ENCODE data around the gene NR2F1. TPM values are rescaled to one million over a fixed set of nuclear protein-coding genes. Genes with fewer than 3 reads are reported as not detected.
A peak's percentile ranks its signal among the peaks of the same experiment; 100 is the strongest.

The NR2F1 gene
- total RNA-seq, 3 donors from 2014 or later (not counting 1 experiment from before 2014, with no cell fraction given), result not detected

DNA sequence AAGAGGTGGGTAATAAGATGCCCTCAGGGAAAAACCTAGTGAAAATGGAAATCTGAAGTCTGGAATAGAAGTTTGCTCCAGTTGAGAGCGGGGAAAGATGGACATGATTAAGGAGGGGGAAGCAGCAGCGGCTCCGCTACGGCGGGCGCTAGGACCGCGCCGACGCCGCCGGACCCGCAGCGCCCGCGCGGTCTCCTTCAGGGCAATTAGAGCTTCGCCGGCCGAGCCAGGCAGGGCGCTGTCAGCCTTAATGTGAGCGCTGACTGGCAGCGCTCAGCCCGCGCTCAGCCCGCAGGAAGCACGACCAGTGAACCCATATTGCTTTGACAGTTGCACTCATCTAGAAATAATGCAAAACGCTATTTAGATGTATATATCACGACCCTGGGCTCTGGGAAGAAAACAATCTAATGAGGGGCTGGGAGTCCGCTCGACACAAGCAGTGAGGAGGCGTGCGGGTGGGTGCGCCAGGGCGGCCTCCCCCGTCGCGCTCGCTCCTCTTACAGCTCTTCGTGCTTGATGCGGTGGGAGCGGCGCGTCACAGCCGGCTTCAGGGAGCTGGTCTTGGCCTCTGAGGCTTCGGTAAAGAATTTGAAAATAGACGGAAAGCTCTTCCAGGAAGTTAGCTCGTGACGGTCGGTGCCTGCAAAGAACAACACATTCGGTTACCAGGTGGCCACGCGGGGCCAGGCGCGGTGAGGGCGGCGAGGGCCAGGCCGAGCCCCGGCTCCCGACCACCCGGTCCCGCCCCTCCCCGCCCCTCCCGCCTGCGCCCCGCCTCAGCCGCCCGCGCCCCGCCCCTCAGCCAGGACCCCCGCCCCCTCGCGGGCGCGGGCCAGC, 37.7 kb downstream of the NR2F1 start:
- peak; percentile 62 to 75 for DNase-seq
- ATAC-seq, result peak; percentile 52 to 85 (median 78)
- Histone ChIP-seq H3K9me3 (ENCODE audit: control insufficient read depth, insufficient read depth, low read length) (no peaks in the 10 kb centered on the region), H3K36me3 (ENCODE audit: control insufficient read depth, insufficient read depth, low read length) (no peaks in the 10 kb centered on the region), H3K4me3 (ENCODE audit: low read length) (peak overlapping the region; percentile 63), H3K27me3 (ENCODE audit: control insufficient read depth, insufficient read depth, low read length) (no peaks in the 10 kb centered on the region), H3K4me1 (ENCODE audit: control insufficient read depth, insufficient read depth, low read length) (peaks cover 8% of the 10 kb centered on the region), H3K27ac (ENCODE audit: low read length) (peak overlapping the region; percentile 52)
- intact Hi-C loops (cut with micrococcal nuclease), result no loop called here
- TF ChIP-seq, protein P1, sequence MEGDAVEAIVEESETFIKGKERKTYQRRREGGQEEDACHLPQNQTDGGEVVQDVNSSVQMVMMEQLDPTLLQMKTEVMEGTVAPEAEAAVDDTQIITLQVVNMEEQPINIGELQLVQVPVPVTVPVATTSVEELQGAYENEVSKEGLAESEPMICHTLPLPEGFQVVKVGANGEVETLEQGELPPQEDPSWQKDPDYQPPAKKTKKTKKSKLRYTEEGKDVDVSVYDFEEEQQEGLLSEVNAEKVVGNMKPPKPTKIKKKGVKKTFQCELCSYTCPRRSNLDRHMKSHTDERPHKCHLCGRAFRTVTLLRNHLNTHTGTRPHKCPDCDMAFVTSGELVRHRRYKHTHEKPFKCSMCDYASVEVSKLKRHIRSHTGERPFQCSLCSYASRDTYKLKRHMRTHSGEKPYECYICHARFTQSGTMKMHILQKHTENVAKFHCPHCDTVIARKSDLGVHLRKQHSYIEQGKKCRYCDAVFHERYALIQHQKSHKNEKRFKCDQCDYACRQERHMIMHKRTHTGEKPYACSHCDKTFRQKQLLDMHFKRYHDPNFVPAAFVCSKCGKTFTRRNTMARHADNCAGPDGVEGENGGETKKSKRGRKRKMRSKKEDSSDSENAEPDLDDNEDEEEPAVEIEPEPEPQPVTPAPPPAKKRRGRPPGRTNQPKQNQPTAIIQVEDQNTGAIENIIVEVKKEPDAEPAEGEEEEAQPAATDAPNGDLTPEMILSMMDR (IDR thresholded peaks at IDR 0.05), result no peak
- Mint-ChIP-seq H3K9me3 (no peaks in the 10 kb centered on the region), H3K4me1 (peaks cover 21 to 34% of the 10 kb centered on the region in 2 donors), H3K4me3 (peak overlapping the region; percentile 99), H3K27me3 (ENCODE audit: low read depth in 2 of 2) (no peaks in the 10 kb centered on the region), H3K27ac (peak overlapping the region; percentile 88 to 93), H3K36me3 (no peaks in the 10 kb centered on the region)
- 2% methylated on average over 68 of the region's 75 CpGs for WGBS (ENCODE audit: insufficient coverage)

DNA sequence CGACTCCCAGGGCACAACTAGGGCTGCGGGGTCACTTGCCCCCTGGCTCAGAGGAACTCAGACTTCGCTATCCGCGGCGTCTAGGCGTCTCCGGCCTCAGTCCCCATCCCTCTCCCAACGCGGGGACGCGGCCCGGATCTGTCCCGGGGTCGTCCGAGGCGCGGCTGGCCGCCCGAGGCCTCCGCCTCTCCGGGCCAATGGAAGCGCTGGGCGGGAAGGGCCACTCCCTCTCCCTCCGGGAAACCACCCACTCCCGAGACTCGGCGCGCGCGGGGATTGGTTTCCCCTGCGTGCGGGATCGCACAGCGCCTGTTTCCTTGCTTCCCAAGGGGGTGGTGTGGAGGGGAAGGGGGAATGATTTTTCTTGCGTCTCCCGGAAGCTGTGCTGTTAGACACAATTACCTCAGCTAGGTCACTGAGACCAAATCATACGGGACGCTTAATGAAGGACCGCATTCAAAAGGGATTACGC, 38.3 kb downstream of the NR2F1 start:
- Histone ChIP-seq H3K27ac (ENCODE audit: low read length) (no peak overlapping the region), H3K27me3 (ENCODE audit: control insufficient read depth, insufficient read depth, low read length) (no peaks in the 10 kb centered on the region), H3K4me3 (ENCODE audit: low read length) (peak overlapping the region; percentile 63), H3K36me3 (ENCODE audit: control insufficient read depth, insufficient read depth, low read length) (no peaks in the 10 kb centered on the region), H3K4me1 (ENCODE audit: control insufficient read depth, insufficient read depth, low read length) (peaks cover 8% of the 10 kb centered on the region), H3K9me3 (ENCODE audit: control insufficient read depth, insufficient read depth, low read length) (no peaks in the 10 kb centered on the region)
- Mint-ChIP-seq H3K36me3 (no peaks in the 10 kb centered on the region), H3K27me3 (ENCODE audit: low read depth in 2 of 2) (no peaks in the 10 kb centered on the region), H3K4me3 (peak overlapping the region; percentile 85), H3K4me1 (peaks cover 21 to 34% of the 10 kb centered on the region in 2 donors), H3K27ac (peak overlapping the region; percentile 88 to 93), H3K9me3 (no peaks in the 10 kb centered on the region)
- WGBS (ENCODE audit: insufficient coverage), result 8% methylated on average over 40 of the region's 41 CpGs
- ATAC-seq (peak in 1 of 3 donors; percentile 2), DNase-seq (peak; percentile 43 to 45)
- TF ChIP-seq, protein P1 (IDR thresholded peaks at IDR 0.05), result no peak
- intact Hi-C loops (cut with micrococcal nuclease), result no loop called here

DNA sequence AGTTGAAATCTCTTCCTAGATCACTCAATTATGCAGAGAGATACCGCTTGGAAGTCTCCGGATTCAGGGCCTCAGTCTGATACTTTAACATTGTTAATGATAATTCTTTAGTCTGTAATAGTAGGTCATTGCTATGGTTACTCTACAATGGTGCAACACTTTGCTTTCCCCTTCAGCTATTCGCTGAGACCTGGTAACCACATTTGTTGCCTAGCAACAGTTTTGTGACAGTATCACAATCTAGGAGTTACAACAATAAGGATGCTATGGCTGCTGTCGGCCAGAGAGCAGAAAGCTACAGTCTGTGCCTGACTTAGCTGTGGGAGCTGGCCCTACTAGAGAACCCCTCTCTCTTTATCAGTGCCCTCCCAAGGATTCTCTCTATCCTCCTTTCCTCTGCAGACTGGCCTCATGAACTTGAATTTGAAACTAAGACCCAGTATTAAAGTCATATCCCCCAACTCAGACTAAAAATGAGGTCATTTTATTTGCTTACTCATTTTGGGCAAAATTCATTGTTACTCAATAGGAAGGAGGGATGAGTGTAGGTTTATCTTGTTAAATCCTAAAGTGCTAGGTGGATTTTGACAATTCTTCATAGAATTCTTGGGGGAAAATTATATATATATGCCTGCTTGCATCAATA, 39.3 kb downstream of the NR2F1 start:
- peak; percentile 67 to 81 (median 74) for ATAC-seq
- H3K4me1 Mint-ChIP-seq, result peaks cover 21 to 34% of the 10 kb centered on the region in 2 donors
- Histone ChIP-seq H3K36me3 (ENCODE audit: control insufficient read depth, insufficient read depth, low read length) (no peaks in the 10 kb centered on the region), H3K4me1 (ENCODE audit: control insufficient read depth, insufficient read depth, low read length) (peaks cover 8% of the 10 kb centered on the region), H3K9me3 (ENCODE audit: control insufficient read depth, insufficient read depth, low read length) (no peaks in the 10 kb centered on the region), H3K27ac (ENCODE audit: low read length) (peak overlapping the region; percentile 25), H3K27me3 (ENCODE audit: control insufficient read depth, insufficient read depth, low read length) (no peaks in the 10 kb centered on the region), H3K4me3 (ENCODE audit: low read length) (no peak overlapping the region)
- WGBS (ENCODE audit: insufficient coverage), result 64% methylated on average over 4 of the region's 4 CpGs
- TF ChIP-seq, protein P1 (IDR thresholded peaks at IDR 0.05), result no peak
- peak overlapping the region; percentile 82 to 93 for H3K27ac Mint-ChIP-seq
- DNase-seq, result peak; percentile 45 to 85
- H3K27me3 Mint-ChIP-seq (ENCODE audit: low read depth in 2 of 2), result no peaks in the 10 kb centered on the region
- H3K9me3 Mint-ChIP-seq, result no peaks in the 10 kb centered on the region
- intact Hi-C loops (cut with micrococcal nuclease), result no loop called here
- H3K36me3 Mint-ChIP-seq, result no peaks in the 10 kb centered on the region
- peak overlapping the region; percentile 85 for H3K4me3 Mint-ChIP-seq

Measured in natural killer cell (primary cell).